Stimulated activated CD8-positive, alpha-beta memory T cell treated with anti-CD3 and anti-CD28 coated beads, Interleukin-7, amount 100 ng/mL, for 48 hours (primary cell): Measurements from ENCODE around the gene FAM161B.
"Not testable (repeated sequence)": the region's sequence is repeated elsewhere in the genome, so short reads cannot be mapped to it uniquely, and the experiment has no call there.

ENCODE experiments used
- DNase-seq, 2 donors: peaks; one replicate each; pipeline ENCODE4 v3.0.0-alpha.2; 2020; ENCODE audit warnings: low read depth in 1 of 2; ENCODE audit errors: extremely low read depth in 1 of 2

The FAM161B gene

GRCh38 chr14:73944432-73945158 lies 5.3 kb downstream of the FAM161B start:
- DNase-seq: no peak

- DNase-seq: no peak
These were observed 6.8 kb downstream of the FAM161B start for GRCh38 chr14:73943083-73943482.

GRCh38 chr14:73942180-73942579 lies 7.7 kb downstream of the FAM161B start:
- no peak for DNase-seq

- no peak for DNase-seq
These were observed 12.9 kb downstream of the FAM161B start for GRCh38 chr14:73937012-73937411.

- DNase-seq: no peak
These were observed 13.3 kb downstream of the FAM161B start for GRCh38 chr14:73936548-73936947.

- no peak for DNase-seq
These were observed 14.2 kb downstream of the FAM161B start for GRCh38 chr14:73935666-73936065.

- no peak for DNase-seq
These were observed 25.6 kb downstream of the FAM161B start for GRCh38 chr14:73924337-73924736.

- DNase-seq: not testable (repeated sequence)
These were observed 30.4 kb downstream of the FAM161B start for GRCh38 chr14:73919457-73919856.

GRCh38 chr14:73916324-73916723 lies 33.6 kb downstream of the FAM161B start:
- DNase-seq: no peak

GRCh38 chr14:73913256-73913655 lies 36.6 kb downstream of the FAM161B start:
- no peak for DNase-seq

- no peak for DNase-seq
These were observed 40.2 kb downstream of the FAM161B start for GRCh38 chr14:73909681-73910080.

- DNase-seq: no peak
These were observed 46.9 kb downstream of the FAM161B start for GRCh38 chr14:73903028-73903427.

GRCh38 chr14:73896521-73896920 lies 53.4 kb downstream of the FAM161B start:
- DNase-seq: no peak

GRCh38 chr14:73895939-73896338 lies 54.0 kb downstream of the FAM161B start:
- no peak for DNase-seq

- not testable (repeated sequence) for DNase-seq
These were observed 55.7 kb downstream of the FAM161B start for GRCh38 chr14:73894180-73894687.

GRCh38 chr14:73889376-73889775 lies 60.5 kb downstream of the FAM161B start:
- DNase-seq: no peak

- DNase-seq: no peak
These were observed 60.9 kb downstream of the FAM161B start for GRCh38 chr14:73888971-73889370.

GRCh38 chr14:73888460-73888725 lies 61.5 kb downstream of the FAM161B start:
- no peak for DNase-seq

GRCh38 chr14:73887694-73888459 lies 62.0 kb downstream of the FAM161B start:
- no peak for DNase-seq

GRCh38 chr14:73887318-73887616 lies 62.6 kb downstream of the FAM161B start:
- peak in 1 of 2 donors; percentile 0 for DNase-seq

- peak; percentile 91 to 94 for DNase-seq
These were observed 63.2 kb downstream of the FAM161B start, which contains the start of gene ZNF410 for GRCh38 chr14:73886449-73887317. TSS of gene ZNF410 (plus strand) at chr14:73886859. CDS start at chr14:73892176, 5,317 bp downstream.
